ENCODE results near the gene TSHZ1.

TSHZ1 gene

DNA sequence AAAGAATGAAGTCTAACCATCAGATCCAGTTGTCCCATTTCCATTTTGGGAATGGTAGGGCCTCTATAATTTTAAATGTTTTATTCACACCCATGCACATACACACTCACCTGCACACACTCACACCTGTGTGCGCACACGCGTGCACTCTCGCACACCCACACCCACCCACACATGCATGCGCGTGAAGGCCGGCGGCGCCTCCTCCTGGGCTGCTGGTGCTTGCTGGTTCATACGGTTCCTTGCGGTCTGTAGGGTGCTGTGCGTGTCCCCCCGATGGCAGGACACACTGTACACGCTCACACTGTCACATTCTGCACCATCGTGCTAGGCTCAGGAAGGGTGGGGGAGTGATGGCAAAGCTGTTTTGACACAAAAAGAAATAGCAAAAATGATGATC is 63.2 kb downstream of the TSHZ1 start:
- no peak for DNase-seq (ENCODE audit: low read depth in 2 of 2)

DNA sequence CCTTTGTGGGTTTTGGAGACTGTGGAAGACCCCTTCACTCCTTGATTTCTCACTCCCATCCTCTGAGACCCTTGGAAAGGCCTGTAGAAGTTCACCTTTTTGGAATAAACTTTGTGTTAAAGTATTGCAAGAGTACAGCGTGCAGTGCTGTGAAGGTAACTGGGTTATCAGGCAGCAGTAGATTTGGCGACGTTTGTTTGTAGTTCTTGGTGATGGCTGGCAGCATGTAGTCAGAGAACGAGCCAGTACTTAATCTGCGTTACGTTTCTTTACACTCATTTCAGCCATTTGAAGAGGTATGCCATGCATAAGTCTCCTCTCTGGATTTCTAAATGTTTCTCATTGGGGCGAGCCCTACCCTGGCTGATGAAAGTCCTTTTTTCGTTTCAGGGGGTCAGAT is 64.6 kb downstream of the TSHZ1 start:
- no peak for DNase-seq (ENCODE audit: low read depth in 2 of 2)

DNA sequence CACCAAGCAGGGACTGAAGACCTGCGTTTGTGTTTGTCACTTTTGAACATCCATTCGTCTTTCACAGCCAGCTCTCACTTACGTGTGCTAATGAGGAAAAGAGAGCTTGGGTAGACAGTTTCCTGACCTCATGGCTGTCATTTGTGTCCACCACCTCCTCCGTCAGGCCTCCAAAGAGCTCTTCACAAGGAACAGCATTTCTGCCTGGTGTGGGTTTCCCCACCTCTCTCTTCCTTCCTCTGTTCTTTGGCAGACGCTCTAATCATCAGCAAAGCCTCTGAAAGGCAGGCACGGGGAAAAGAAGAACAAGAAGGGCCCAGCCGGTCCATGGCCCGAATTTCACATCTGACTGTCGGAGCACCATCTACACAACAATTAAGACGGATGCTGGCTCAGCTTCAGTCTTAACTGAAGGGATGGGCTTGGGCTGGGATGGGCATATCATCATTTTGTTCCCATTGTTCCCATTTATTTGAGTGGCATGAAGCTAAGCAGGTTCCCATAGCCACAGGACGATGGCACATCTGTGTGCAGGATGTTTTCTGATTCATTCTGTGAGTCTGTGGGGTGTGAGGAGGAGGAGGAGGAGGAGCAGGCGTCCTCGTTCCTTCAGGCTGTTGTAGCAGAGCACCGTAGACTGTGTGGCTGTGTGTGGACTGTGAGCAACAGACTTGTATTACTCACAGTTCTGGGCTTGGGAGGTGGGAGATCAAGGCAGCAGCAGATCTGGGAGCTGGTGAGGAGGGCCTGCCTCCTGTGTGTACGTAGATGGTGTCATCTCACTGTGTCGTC is 66.4 kb downstream of the TSHZ1 start:
- DNase-seq (ENCODE audit: low read depth in 2 of 2): no peak

DNA sequence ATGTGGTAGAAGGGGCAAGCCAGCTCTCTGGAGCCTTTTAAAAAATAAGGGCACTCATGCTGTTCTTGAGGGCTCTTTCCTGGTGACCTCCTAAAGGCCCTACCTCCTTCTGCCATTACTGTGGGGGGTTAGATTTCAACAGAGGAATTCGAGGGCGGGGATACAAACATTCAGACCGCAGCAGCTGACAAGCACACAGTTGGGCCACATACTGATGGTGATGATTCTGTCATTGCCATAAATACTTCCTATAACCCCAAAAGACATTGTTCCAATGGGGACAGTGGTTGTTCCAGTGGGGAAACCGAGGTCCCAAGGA is 67.0 kb downstream of the TSHZ1 start:
- no peak for DNase-seq (ENCODE audit: low read depth in 2 of 2)

DNA sequence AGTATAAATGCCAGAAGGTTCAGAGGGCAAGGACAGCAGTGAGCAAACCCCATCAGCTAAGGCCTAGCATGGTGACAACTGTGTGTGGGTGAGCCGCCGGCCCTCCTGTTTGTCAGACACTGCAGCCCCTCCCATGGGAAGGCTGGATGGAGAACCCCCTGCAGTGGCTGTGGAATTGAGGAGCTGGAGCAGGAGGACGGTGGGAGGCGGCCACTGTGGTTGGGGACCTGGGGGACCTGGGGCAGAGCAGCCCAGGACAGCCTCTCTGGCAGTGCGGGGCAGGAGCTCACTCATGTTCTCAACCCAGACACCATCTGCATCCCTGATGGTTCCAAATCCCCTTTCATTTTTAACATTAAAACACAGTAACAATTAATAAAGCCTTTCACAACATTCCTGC is 68.8 kb downstream of the TSHZ1 start:
- no peak for DNase-seq (ENCODE audit: low read depth in 2 of 2)

DNA sequence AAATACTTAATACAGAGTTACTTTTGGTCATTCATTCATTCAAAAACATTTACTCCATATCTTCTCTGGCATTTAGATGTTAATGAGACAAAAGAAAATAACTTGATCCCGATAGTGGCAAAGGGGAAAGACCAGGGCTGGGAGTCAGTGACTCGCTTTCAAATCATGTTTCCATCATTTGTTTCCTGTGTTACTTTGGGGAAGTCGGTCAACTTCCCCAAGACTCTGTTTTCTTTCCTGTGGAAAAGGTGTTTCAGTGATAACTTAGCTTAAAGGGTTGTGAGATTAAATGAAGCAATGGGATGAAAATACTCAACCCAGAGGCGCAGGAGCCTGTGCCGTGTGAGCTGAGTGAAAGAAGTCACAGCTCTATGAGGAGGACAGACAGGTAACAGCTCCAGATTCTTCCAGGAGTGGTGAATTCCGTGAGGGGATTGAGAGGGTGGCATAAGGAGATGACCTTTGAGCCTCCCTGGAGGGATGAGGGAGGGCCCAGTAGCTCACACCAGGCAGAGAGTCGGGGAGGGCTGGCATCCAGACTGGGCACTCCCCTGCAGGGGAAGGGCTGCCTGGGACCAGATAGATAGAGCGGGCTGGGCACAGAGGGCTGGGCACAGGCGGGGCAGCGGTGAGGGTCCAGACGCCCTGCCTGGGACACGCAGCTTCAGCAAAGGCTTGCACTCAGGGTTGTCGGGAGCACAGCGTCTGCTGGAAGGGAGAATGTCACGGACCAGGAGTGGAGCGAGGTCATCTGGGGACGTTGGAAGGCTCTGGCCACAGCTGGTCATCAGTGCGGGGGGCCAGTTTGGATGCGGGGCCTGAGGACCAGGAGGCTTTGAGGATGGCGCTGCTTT is 70.1 kb downstream of the TSHZ1 start:
- no peak for DNase-seq (ENCODE audit: low read depth in 2 of 2)

DNA sequence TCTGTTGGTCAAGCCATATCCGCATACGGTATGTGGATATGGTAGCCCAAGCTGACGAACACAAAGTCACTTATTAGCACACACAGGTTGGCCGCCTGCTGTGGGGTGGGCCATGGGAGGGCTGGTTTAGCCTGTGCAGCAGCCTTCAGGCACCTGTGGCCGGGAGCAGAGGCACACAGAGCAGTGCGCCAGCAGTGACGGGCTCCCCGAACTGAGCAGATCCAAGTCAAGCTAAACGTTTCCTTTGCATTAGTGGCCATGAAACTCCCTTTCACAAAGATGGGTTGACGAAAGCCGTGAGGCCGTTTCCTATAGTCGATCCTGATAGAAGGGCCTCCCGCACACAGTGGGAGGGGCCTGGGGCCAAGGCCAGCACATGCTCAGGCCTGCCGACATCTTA is 72.1 kb downstream of the TSHZ1 start:
- no peak for DNase-seq (ENCODE audit: low read depth in 2 of 2)

DNA sequence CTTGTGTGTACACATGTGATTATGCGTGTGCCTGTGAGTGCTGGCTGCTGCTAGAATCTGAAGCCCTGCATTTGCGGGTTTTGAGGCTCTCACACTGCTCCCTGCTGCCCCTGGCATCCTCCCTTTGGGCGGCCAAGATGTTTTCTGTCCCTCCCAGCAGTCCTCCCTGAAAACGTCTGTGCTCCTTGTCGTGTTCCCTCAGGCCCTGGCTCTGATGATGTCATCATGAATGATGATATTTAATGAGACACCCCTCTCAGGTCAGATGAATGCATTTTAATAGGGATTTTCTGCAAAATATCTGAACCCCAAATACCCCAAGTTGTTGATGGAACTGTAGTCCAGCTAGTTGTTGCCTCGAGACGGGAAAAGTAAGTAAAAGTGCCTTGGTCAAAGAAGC is 73.1 kb downstream of the TSHZ1 start:
- no peak for DNase-seq (ENCODE audit: low read depth in 2 of 2)

DNA sequence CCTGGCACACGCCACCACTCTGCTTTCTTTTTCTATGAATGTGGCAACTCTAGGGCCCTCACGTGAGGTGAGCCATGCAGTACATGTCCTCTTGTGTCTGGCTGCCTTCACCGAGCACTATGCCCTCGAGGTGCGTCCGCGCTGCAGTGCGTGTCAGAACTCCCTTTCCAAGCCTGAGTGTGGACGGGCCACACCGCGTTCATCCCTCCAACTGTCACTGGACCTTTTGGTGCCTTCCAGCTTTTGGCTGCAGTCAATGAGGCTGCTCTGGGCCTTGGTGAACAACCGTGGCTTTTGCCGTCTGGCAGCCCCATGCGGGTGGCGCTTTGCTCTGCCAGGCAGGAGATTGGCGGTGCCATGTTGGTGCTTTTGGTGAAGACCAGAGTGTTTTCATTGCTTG is 74.0 kb downstream of the TSHZ1 start:
- DNase-seq (ENCODE audit: low read depth in 2 of 2): no peak

DNA sequence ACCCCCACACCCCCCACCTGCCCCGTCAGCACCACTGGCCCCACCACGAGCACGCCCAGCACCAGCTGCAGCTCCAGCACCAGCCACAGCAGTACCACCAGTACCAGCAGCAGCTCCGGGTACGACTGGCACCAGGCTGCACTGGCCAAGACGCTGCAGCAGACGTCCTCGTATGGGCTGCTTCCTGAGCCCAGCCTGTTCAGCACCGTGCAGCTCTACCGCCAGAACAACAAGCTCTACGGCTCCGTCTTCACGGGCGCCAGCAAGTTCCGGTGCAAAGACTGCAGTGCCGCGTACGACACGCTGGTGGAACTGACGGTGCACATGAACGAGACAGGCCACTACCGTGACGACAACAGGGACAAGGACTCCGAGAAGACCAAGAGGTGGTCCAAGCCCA is 75.3 kb downstream of the TSHZ1 start:
- DNase-seq (ENCODE audit: low read depth in 2 of 2): no peak

DNA sequence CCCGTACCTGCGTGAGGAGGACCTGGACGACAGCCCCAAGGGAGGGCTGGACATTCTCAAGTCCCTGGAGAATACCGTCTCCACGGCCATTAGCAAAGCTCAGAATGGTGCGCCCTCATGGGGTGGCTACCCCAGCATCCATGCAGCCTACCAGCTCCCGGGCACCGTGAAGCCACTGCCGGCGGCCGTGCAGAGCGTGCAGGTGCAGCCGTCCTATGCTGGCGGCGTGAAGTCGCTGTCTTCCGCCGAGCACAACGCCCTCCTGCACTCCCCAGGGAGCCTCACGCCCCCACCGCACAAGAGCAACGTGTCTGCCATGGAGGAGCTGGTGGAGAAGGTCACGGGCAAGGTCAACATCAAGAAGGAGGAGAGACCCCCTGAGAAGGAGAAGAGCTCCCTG is 76.4 kb downstream of the TSHZ1 start:
- no peak for DNase-seq (ENCODE audit: low read depth in 2 of 2)

DNA sequence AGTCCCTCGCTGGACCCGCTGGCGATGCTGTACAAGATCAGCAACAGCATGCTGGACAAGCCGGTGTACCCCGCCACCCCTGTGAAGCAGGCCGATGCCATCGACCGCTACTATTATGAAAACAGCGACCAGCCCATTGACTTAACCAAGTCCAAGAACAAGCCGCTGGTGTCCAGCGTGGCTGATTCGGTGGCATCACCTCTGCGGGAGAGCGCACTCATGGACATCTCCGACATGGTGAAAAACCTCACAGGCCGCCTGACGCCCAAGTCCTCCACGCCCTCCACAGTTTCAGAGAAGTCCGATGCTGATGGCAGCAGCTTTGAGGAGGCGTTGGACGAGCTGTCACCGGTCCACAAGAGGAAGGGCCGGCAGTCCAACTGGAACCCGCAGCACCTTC is 77.1 kb downstream of the TSHZ1 start:
- DNase-seq (ENCODE audit: low read depth in 2 of 2): no peak

DNA sequence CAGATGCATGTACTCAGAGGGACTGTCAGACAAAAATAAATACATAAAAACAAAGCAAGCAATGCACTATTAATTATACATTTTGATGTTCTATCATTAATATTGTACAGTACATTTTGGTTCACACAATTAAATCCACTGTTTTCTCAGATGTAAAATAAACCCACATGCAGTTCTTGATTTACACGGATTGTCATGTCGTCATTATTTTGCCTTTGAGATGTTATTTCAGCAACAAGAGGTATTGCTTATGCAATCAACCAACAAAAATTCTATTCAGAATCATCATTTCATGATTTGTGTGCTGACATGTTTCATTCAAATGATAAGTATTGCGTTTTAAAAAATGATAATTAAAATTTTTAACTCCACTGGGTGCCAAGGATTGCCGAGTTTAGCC is 79.2 kb downstream of the TSHZ1 start:
- DNase-seq (ENCODE audit: low read depth in 2 of 2): no peak

DNA sequence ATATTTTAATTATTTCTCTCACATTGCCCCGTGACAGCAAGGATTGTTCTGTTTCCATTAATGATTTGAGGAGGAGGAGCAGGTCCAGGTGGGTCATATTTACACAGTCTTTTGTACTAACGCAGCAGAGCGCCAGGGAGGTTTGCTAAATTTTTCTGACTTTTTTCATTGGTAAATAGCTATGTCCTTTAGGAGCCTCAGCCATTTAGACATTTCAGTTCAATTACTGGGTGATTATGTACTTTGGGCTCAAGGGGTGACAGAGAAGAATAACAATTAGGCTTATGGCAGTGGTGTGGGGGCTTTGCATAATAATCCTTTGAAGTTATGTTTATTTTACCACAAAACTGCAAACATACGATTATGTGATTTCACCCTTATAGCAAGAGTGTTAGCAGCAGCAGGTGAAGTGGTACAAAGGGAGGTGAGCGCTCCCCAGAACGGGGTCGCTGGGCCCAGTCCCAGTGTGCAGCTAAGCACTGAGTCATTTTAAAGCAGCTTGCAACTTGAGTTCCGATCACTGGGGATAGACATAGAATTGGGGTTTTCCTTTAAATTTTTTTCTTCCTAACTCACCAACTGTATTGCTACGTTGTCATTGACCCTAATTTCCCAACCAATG is 80.3 kb downstream of the TSHZ1 start:
- DNase-seq (ENCODE audit: low read depth in 2 of 2): no peak

DNA sequence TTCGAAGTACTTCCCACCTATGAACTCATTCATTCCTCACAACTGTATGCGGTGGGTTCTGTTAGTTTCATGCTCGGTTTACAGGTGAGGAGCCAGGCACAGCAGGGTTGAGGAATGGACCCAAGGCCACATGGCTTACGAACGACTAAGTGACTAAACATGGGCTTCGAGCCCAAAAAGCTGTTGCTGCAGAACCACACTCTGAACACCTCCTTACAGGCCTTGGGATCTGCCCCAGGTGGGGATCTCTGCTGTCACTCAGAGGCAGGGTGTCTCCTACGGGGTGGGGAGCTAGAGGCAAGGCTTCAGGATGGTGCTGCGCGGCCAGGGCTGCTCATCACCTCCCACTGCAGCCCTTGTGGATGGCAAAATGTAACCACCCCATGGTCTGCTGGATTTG is 80.9 kb downstream of the TSHZ1 start:
- no peak for DNase-seq (ENCODE audit: low read depth in 2 of 2)

DNA sequence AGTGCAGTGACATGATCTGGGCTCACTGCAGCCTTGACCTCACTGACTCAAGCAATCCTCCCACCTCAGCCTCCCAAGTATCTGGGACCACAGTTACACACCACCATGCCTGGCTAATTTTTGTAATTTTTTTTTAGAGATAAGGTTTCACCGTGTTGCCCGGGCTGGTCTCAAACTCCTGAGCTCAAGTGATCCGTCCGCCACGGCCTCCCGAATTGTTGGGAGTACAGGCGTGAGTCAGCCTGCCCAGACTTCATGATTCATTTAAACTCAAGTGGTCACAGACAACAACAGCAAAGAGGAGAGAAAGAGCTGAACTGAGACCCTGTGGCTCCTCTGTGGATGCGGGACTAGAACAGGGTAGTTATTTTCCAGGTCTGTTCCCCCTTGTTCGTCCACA is 83.0 kb downstream of the TSHZ1 start:
- DNase-seq (ENCODE audit: low read depth in 2 of 2): no peak

DNA sequence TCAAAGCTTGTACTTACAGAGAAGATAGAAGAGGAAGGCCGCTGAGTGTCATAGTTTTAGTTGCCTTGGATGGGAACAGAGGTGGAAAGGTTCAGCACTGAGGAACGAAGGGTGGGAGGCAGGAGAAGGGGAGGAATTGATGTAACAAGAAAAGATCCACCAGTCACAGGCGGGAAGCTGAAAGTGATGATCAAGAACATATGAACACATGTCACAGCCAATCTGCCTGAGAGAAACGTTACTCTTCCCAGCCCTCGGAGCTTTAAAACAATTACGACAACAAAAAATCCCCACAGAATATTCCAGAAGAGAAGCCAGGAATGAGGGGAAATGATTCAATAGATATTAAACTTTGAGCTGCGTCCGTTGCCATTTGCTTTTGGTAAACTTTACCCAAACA is 87.1 kb downstream of the TSHZ1 start:
- DNase-seq (ENCODE audit: low read depth in 2 of 2): no peak

DNA sequence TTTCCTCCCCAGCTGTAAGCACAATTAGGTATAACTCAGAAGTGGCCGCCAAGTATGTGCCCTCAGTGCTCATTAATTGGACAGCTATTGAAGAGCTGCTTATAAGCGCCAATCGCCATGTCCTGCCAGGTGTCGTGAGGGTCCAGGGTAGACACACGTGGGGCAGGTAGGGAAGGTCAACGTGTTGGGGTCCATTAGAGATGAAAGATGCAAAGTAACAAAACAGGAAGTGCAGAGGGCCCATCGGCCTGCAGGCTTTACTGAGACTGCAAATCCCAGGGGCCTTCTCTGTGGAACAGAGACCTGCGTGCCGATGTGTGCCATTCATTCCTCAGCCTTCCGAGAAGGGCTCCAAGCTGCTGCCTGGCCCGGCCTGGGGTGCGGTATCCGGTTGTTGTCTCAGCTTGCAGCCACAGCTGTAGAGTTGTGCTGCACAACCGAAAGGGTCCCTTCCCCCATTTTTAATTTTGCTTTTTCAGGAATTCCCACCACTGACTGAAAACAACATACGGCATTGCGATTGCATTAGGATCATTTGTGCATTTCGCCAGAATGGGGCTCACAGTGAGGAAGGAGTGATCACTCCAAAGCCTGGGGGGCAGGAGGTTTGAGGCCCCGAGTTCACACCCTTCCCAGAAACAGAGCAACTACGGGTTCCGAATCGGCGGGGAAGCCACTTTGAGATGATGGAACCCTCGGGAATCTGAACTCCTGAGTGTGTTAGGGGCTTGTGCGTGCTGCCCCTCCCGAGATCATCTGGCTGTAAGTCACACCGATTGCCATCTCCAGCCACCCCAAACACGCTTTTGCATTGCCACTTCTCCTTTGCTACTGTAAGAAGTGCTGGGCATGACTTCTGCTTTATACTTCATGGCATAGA is 94.3 kb downstream of the TSHZ1 start:
- DNase-seq (ENCODE audit: low read depth in 2 of 2): no peak

DNA sequence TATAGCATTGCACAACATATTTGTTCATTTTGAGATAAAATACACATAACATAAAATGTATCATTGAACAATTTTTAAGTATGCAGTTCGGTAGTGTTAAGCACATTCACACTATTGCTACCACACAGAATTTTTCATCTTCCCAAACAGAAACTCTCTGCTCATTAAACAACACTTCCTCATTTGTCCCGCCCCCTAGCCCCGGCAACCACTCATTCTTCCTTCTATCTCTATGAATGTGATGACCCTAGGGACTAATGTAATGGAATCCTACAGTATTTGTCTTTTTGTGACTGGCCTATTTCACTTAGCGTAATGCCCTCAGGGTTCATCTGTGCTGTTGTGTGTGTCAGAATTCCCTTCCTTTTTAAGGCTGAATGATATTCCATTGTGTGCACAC is 95.4 kb downstream of the TSHZ1 start:
- DNase-seq (ENCODE audit: low read depth in 2 of 2): no peak

DNA sequence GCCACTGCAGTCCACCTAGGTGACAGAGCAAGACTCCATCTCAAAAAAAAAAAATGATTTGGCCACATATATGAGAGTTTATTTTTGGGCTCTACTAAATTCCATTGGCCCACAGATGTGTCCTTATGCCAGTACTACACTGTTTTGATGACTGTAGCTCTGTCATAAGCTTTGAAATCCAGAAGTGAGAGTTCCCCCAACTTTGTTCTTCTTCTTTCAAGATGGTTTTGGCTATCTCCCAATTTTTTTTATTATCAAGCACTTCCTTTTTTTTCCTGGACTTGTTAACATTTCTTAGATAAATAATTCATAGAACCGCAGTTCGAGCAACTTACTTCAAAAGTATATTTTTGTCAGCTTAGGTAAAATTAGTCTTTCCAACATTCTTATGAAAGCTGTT is 96.9 kb downstream of the TSHZ1 start:
- DNase-seq (ENCODE audit: low read depth in 2 of 2): no peak

DNA sequence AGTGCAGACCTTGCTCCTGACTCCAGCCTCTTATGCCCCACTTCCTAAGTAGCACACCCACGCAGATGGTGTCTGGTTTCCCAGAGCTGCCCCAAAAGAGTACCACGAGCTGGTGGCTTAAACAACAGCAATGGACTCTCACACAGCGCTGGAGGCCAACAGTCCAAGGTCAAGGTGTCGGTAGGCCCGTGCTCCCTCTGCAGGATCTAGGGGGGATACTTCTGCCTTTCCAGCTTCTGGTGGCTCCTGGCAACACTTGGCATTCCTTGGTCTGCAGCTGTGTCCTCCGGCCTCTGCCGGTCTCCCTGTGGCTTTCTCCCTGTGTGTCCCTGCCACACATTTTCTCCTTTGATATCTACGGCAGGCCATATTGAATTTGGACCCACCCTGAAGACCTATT is 99.0 kb downstream of the TSHZ1 start:
- no peak for DNase-seq (ENCODE audit: low read depth in 2 of 2)

DNA sequence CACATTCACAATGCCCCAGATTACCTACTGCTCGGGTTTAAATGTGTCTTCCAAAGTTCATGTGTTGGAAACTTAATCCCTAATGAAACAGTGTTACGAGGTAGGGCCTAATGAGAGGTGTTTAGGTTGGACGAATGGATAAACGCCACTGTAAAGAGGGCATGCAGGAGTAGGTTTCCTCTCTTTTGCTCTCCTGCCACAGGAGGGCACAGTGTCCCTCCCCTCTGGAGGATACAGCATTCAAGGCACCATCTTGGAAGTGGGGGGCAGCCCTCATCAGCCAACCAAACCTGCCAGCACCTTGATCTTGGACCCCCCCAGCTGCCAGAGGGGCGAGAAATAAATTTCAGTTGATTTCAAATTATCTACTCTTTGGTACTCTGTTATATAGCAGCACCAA is 103.5 kb downstream of the TSHZ1 start:
- DNase-seq (ENCODE audit: low read depth in 2 of 2): no peak

All from activated CD8-positive, alpha-beta memory T cell treated with anti-CD3 and anti-CD28 coated beads for 4 hours (primary cell).